OCI-LY3 (cell line): ENCODE results near the gene KRCC1.

Source experiments
- EZH2phosphoT487 ChIP-seq: fragments of 200-600 bp; shearing (Covaris generic); IDR thresholded peaks from 2 replicates; pipeline ENCODE4 v1.6.1; 2018; ENCODE audit warnings: antibody characterized with exemption, mixed run types, low read depth
- TF ChIP-seq, protein P1 (sequence below): fragments of 200-600, 300-600 bp; sonication (generic); IDR thresholded peaks from 2 replicates; pipeline ENCODE4 v1.5.1; 2014; ENCODE audit warnings: antibody characterized with exemption, low read length, low read depth

DNA sequence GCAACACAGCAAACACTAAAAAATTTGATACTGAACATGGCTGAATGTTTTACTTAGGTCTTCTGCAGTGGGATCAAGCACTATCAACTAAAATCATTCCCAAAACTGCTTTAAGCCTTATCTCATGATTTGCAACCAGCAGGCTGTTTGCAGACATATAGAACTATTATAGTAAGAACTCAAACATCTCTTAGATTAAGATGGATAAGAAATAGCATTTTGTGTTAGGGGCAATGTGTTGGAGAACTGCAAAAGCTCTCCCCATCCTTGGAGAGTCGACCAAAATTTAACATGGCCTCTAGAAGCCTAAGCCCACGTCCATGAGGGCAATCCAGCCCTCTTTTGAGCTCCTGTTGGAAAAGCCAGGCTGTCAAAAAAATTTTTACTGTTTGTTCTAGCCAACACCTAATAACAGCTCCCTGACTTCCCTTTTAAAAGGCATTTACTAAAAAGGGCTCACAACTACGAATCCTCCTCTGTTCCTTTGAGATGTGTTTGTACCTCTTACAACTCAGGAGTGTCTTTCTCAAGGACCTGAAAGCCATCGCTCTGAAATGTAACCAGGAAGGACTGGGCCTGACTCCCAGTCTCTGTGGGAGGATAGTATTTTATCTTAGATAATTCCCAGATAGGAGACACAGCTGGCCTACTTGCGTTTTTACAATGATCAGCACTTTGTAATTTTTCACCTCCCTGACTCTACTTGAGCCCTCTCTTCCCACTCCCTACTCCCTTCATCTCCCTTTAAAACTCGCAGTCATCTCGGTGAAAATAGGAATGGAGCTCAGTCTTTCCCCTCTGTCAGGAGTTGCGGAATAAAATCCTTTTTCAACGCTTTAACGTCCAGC, 1.4 kb downstream of the KRCC1 start:
- TF ChIP-seq, protein P1, sequence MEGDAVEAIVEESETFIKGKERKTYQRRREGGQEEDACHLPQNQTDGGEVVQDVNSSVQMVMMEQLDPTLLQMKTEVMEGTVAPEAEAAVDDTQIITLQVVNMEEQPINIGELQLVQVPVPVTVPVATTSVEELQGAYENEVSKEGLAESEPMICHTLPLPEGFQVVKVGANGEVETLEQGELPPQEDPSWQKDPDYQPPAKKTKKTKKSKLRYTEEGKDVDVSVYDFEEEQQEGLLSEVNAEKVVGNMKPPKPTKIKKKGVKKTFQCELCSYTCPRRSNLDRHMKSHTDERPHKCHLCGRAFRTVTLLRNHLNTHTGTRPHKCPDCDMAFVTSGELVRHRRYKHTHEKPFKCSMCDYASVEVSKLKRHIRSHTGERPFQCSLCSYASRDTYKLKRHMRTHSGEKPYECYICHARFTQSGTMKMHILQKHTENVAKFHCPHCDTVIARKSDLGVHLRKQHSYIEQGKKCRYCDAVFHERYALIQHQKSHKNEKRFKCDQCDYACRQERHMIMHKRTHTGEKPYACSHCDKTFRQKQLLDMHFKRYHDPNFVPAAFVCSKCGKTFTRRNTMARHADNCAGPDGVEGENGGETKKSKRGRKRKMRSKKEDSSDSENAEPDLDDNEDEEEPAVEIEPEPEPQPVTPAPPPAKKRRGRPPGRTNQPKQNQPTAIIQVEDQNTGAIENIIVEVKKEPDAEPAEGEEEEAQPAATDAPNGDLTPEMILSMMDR: no peak
- no peak for TF ChIP-seq EZH2phosphoT487
